NCI-H446 (cell line): Measurements from ENCODE around the gene CHRNA5.
A peak's percentile ranks its signal among the peaks of the same experiment; 100 is the strongest.

Experiments used
- DNase-seq, 2 experiments: peaks; one replicate each; lab custom pipeline; 2025; lab: John Stamatoyannopoulos, UW

CHRNA5 gene

GRCh38 chr15:78620527-78621421, 55.5 kb downstream of the CHRNA5 start, which contains the start of gene CHRNA3:
Gene CHRNA3 (minus strand): TSS chr15:78620996. CDS start chr15:78620794, 202 bp downstream.
- no peak for DNase-seq

- DNase-seq: no peak
Observed at GRCh38 chr15:78621810-78622402, 56.6 kb downstream of the CHRNA5 start.

- no peak for DNase-seq
Observed at GRCh38 chr15:78623786-78624497, 58.6 kb downstream of the CHRNA5 start.

- DNase-seq: no peak
Observed at GRCh38 chr15:78624651-78625590, 59.6 kb downstream of the CHRNA5 start.

GRCh38 chr15:78625606-78626280, 60.4 kb downstream of the CHRNA5 start:
- DNase-seq: no peak

GRCh38 chr15:78626381-78626995, 61.2 kb downstream of the CHRNA5 start:
- DNase-seq: no peak

GRCh38 chr15:78627348-78627747, 62.0 kb downstream of the CHRNA5 start:
- no peak for DNase-seq

GRCh38 chr15:78628227-78628626, 62.9 kb downstream of the CHRNA5 start:
- DNase-seq: no peak

- no peak for DNase-seq
Observed at GRCh38 chr15:78629031-78629715, 63.9 kb downstream of the CHRNA5 start.

- DNase-seq: no peak
Observed at GRCh38 chr15:78629716-78630065, 64.4 kb downstream of the CHRNA5 start.

- DNase-seq: no peak
Observed at GRCh38 chr15:78630886-78631633, 65.7 kb downstream of the CHRNA5 start.

GRCh38 chr15:78633348-78633747, 68.0 kb downstream of the CHRNA5 start:
- DNase-seq: no peak

- no peak for DNase-seq
Observed at GRCh38 chr15:78634210-78635145, 69.2 kb downstream of the CHRNA5 start.

GRCh38 chr15:78635346-78635745, 70.0 kb downstream of the CHRNA5 start:
- DNase-seq: no peak

- no peak for DNase-seq
Observed at GRCh38 chr15:78636378-78636859, 71.1 kb downstream of the CHRNA5 start.

GRCh38 chr15:78637776-78638435, 72.6 kb downstream of the CHRNA5 start:
- peak in 1 of 2 experiments; percentile 43 for DNase-seq

GRCh38 chr15:78638658-78639314, 73.5 kb downstream of the CHRNA5 start:
- peak; percentile 31 to 81 for DNase-seq
